ENCODE data around the gene SLC6A6.

GRCh38 chr3:14425581-14426304 is 23.3 kb downstream of the SLC6A6 start:
- no peak for TF ChIP-seq CTCF (IDR thresholded peaks at IDR 0.05; ENCODE audit: poor library complexity)
- TF ChIP-seq EZH2phosphoT487 (IDR thresholded peaks at IDR 0.05; ENCODE audit: low read depth, severe bottlenecking, unreplicated experiment): no peak

Measured in hepatocyte (in vitro differentiated cells).